ENCODE results near the gene ZNF695. TPM values are rescaled to one million over a fixed set of nuclear protein-coding genes. Genes with fewer than 3 reads are reported as not detected.

ZNF695 gene
- polyA plus RNA-seq, 3 donors from 2014 or later = not detected

Other genes starting within 250 kb of the ZNF695 start
- 10 to 100 TPM in 1 of 3 donors, 1 to 10 TPM in 2; 7.1 to 15.4 (median 7.4) TPM for gene AHCTF1, start 76.1 kb downstream of the ZNF695 start, polyA plus RNA-seq
- gene ZNF670, start 70.8 kb upstream of the ZNF695 start, polyA plus RNA-seq = 1 to 10 TPM in 1 of 3 donors, under 1 TPM in 1, not detected in 1; 0.88 to 1.1 TPM
- gene ZNF669, start 96.3 kb upstream of the ZNF695 start, polyA plus RNA-seq = 10 to 100 TPM; 17.4 to 31.3 (median 19.6) TPM
- gene ZNF124, start 164.0 kb upstream of the ZNF695 start, polyA plus RNA-seq = 1 to 10 TPM; 2.3 to 5.7 (median 2.7) TPM
- gene VN1R5, start 248.0 kb upstream of the ZNF695 start, polyA plus RNA-seq = not detected